ENCODE data around the gene RNF144A.

- no peak for TF ChIP-seq CTCF (IDR thresholded peaks at IDR 0.05 in 8 of 11, conservative IDR thresholded peaks at IDR 0.05 in 3 of 11)
- no peak for TF ChIP-seq POLR2A (IDR thresholded peaks at IDR 0.05)
Measured at GRCh38 chr2:7007488-7007845, 90.3 kb downstream of the RNF144A start.
